Panc1 (cell line): Measurements from ENCODE around the gene LRRC4. TPM values are rescaled to one million over a fixed set of nuclear protein-coding genes. Genes with fewer than 3 reads are reported as not detected.

Source experiments
- ATAC-seq: fragments of 200-7000 bp; cut with Tn5 transposase; 2 replicates; pipeline ENCODE4 v1.9.1; 2020; ENCODE audit warnings: mild to moderate bottlenecking, moderate library complexity
- BruUV-seq: library from RNA; stranded (reverse); fragments of 400-500 nt; replicated peaks from 2 replicates; lab custom pipeline; 2021; lab: Mats Ljungman, UMichigan
- CTCF ChIA-PET: fragments of 300-600 bp; sonication (Branson Sonifier 250); formaldehyde crosslinking; loops from one replicate; lab custom pipeline; 2022; ENCODE audit warnings: antibody characterized with exemption; lab: Charles Lee
- POLR2A ChIA-PET: fragments of 300-600 bp; sonication (Branson Sonifier 250); formaldehyde crosslinking; loops from one replicate; lab custom pipeline; 2022; ENCODE audit warnings: antibody characterized with exemption; lab: Charles Lee
- DNase-seq: peaks from one replicate; pipeline ENCODE4 v3.0.0-alpha.2; 2010; ENCODE audit warnings: low read depth, low spot score
- H3K27ac ChIP-seq: 2 replicates; pipeline ENCODE4 v1.5.1; 2011; ENCODE audit warnings: mild to moderate bottlenecking, low read length, inconsistent platforms
- H3K27me3 ChIP-seq: fragments of 200-500 bp; sonication (Bioruptor generic); 2 replicates; pipeline ENCODE4 v1.6.0; 2014; ENCODE audit warnings: low read length, inconsistent platforms; ENCODE audit not compliant: control insufficient read depth, insufficient read depth
- H3K36me3 ChIP-seq: fragments of 200-500 bp; sonication (Bioruptor generic); 2 replicates; pipeline ENCODE4 v1.5.1; 2014; ENCODE audit warnings: inconsistent platforms, mild to moderate bottlenecking, low read length, moderate library complexity; ENCODE audit not compliant: control insufficient read depth, insufficient read depth
- H3K4me1 ChIP-seq: 2 replicates; pipeline ENCODE4 v1.5.1; 2011; ENCODE audit warnings: inconsistent platforms, mild to moderate bottlenecking, low read length, moderate library complexity; ENCODE audit not compliant: control insufficient read depth, insufficient read depth
- H3K4me3 ChIP-seq, 2 experiments: 2 replicates each; pipeline ENCODE4 v1.5.1; 2011 to 2012; ENCODE audit warnings: low read depth in 2 of 2, low read length in 2 of 2, mild to moderate bottlenecking in 2 of 2, inconsistent platforms in 1 of 2, moderate library complexity in 1 of 2
- H3K9me3 ChIP-seq: fragments of 200-500 bp; sonication (Bioruptor generic); 2 replicates; pipeline ENCODE4 v1.5.1; 2014; ENCODE audit warnings: low read depth, mild to moderate bottlenecking, inconsistent platforms, low read length, moderate library complexity; ENCODE audit not compliant: control insufficient read depth, insufficient read depth
- CTCF ChIP-seq: fragments of 450-650 bp; IDR thresholded peaks from 2 replicates; pipeline ENCODE4 v1.5.1; 2017; ENCODE audit warnings: mild to moderate bottlenecking
- POLR2AphosphoS5 ChIP-seq: IDR thresholded peaks from 2 replicates; pipeline ENCODE4 v1.6.1; 2012; ENCODE audit warnings: mild to moderate bottlenecking, low read depth, low read length, moderate library complexity
- REST ChIP-seq, 2 experiments: IDR thresholded peaks; 2 replicates each; pipeline ENCODE4 v1.6.1; 2011 to 2012; ENCODE audit warnings: low read depth in 2 of 2, control low read depth in 1 of 2, low read length in 1 of 2, mild to moderate bottlenecking in 1 of 2, moderate library complexity in 1 of 2; ENCODE audit not compliant: insufficient read depth in 1 of 2
- SIN3A ChIP-seq: IDR thresholded peaks from 2 replicates; pipeline ENCODE4 v1.6.1; 2012; ENCODE audit warnings: low read depth, mild to moderate bottlenecking, low read length, moderate library complexity, borderline replicate concordance; ENCODE audit not compliant: insufficient read depth
- TCF7L2 ChIP-seq: IDR thresholded peaks from 2 replicates; pipeline ENCODE4 v1.6.1; 2011; ENCODE audit warnings: mild to moderate bottlenecking, low read depth, low read length, inconsistent platforms
- in situ Hi-C: cut with HindIII; loops from 2 replicates; pipeline ENCODE4 v1.10.0; 2016; ENCODE audit warnings: low sequenced_read_pairs, low pct_unique_long_range_greater_than_20kb
- intact Hi-C: fragments of 100-400 bp; cut with micrococcal nuclease; formaldehyde crosslinking; loops from one replicate; pipeline ENCODE4 v1.10.0; 2022; ENCODE audit not compliant: unreplicated experiment
- total RNA-seq: library from RNA; stranded (reverse); gene quantifications from one replicate; pipeline ENCODE4 v1.2.1, GENCODE V29; 2021; ENCODE audit not compliant: unreplicated experiment

The LRRC4 gene
- total RNA-seq, 1 experiment from 2014 or later: not detected

- ChIA-PET CTCF (no interaction called here), POLR2A (no interaction called here)
Observed at GRCh38 chr7:128014811-128015210, 16.4 kb downstream of the LRRC4 start.

GRCh38 chr7:128011131-128011661, 20.0 kb downstream of the LRRC4 start:
- CTCF ChIA-PET: no interaction called here
- POLR2A ChIA-PET: no interaction called here
- Histone ChIP-seq H3K36me3 (no peaks in the 10 kb centered on the region; the same call in 1 of the 2 replicates), H3K4me3 (no peak overlapping the region), H3K27me3 (no peaks in the 10 kb centered on the region), H3K9me3 (no peaks in the 10 kb centered on the region), H3K27ac (no peak overlapping the region), H3K4me1 (no peaks in the 10 kb centered on the region)
- DNase-seq: no peak
- TF ChIP-seq REST (IDR thresholded peaks at IDR 0.05; ENCODE audit: insufficient read depth in 1 of 2, low read depth in 2 of 2, low read length in 1 of 2) (no peak), CTCF (no peak), TCF7L2 (no peak), POLR2AphosphoS5 (no peak), SIN3A (no peak)
- in situ Hi-C loops: no loop called here
- ATAC-seq: no peak
- intact Hi-C loops: no loop called here
- no TSS peak for BruUV-seq

More at GRCh38 chr7:128014811-128015210, 16.4 kb downstream of the LRRC4 start:
- ATAC-seq (no peak), DNase-seq (no peak)
- Histone ChIP-seq H3K36me3 (no peaks in the 10 kb centered on the region), H3K27ac (no peak overlapping the region), H3K9me3 (no peaks in the 10 kb centered on the region), H3K4me1 (no peaks in the 10 kb centered on the region), H3K4me3 (no peak overlapping the region), H3K27me3 (no peaks in the 10 kb centered on the region)
- TF ChIP-seq POLR2AphosphoS5: no peak
- no peak for TF ChIP-seq TCF7L2
- TF ChIP-seq SIN3A: no peak
- no peak for TF ChIP-seq CTCF
- TF ChIP-seq REST (IDR thresholded peaks at IDR 0.05; ENCODE audit: insufficient read depth in 1 of 2, low read depth in 2 of 2, low read length in 1 of 2): no peak
- in situ Hi-C loops (no loop called here), intact Hi-C loops (no loop called here)
- no TSS peak for BruUV-seq
